SK-N-DZ (cell line): ENCODE results near the gene TMEM255A.
A peak's percentile ranks its signal among the peaks of the same experiment; 100 is the strongest.

Experiments
- DNase-seq: peaks from one replicate; pipeline ENCODE4 v3.0.0-alpha.2; 2015; ENCODE audit warnings: low spot score

TMEM255A gene

GRCh38 chrX:120269373-120270035 is 41.8 kb downstream of the TMEM255A start:
- DNase-seq = no peak

- no peak for DNase-seq
Measured at GRCh38 chrX:120264341-120264740, 46.9 kb downstream of the TMEM255A start.

- no peak for DNase-seq
Measured at GRCh38 chrX:120262859-120263708, 48.2 kb downstream of the TMEM255A start.

- no peak for DNase-seq
Measured at GRCh38 chrX:120260369-120260768, 50.9 kb downstream of the TMEM255A start.

GRCh38 chrX:120253784-120254183 is 57.5 kb downstream of the TMEM255A start:
- DNase-seq = no peak

GRCh38 chrX:120251471-120252011 is 59.7 kb downstream of the TMEM255A start:
- DNase-seq = peak; percentile 21

GRCh38 chrX:120250522-120251271 is 60.6 kb downstream of the TMEM255A start, which contains the start of gene ZBTB33:
ZBTB33 (plus strand) TSS chrX:120250812; CDS start chrX:120253416, 2,604 bp downstream.
- DNase-seq = peak; percentile 93

- peak; percentile 79 for DNase-seq
Measured at GRCh38 chrX:120244735-120245498, 66.3 kb downstream of the TMEM255A start.

GRCh38 chrX:120244395-120244734 is 66.9 kb downstream of the TMEM255A start:
- DNase-seq = peak; percentile 1

GRCh38 chrX:120242813-120243212 is 68.4 kb downstream of the TMEM255A start:
- DNase-seq = no peak

- DNase-seq = no peak
Measured at GRCh38 chrX:120238933-120239332, 72.3 kb downstream of the TMEM255A start.

GRCh38 chrX:120236687-120237479 is 74.4 kb downstream of the TMEM255A start:
- no peak for DNase-seq

- DNase-seq = no peak
Measured at GRCh38 chrX:120235284-120235683, 76.0 kb downstream of the TMEM255A start.

GRCh38 chrX:120228187-120228908 is 82.9 kb downstream of the TMEM255A start:
- no peak for DNase-seq

- DNase-seq = no peak
Measured at GRCh38 chrX:120224388-120224787, 86.9 kb downstream of the TMEM255A start.

GRCh38 chrX:120223374-120223773 is 87.9 kb downstream of the TMEM255A start:
- no peak for DNase-seq

- peak; percentile 49 for DNase-seq
Measured at GRCh38 chrX:120213438-120214265, 97.6 kb downstream of the TMEM255A start.
